Stomach smooth muscle (tissue), 2 donors: ENCODE measurements around the gene TRIM14.

ENCODE experiments used
- H3K27ac ChIP-seq: one replicate; pipeline ENCODE4 v1.7.0; 2013; ENCODE audit warnings: mild to moderate bottlenecking, low read length, inconsistent platforms
- H3K27me3 ChIP-seq, 2 donors: one replicate each; pipeline ENCODE4 v1.7.0; 2013; ENCODE audit warnings: low read length in 2 of 2; ENCODE audit not compliant: insufficient read depth in 2 of 2, control insufficient read depth in 1 of 2
- H3K36me3 ChIP-seq, 2 donors: one replicate each; pipeline ENCODE4 v1.7.0; 2013; ENCODE audit warnings: low read length in 2 of 2; ENCODE audit not compliant: control insufficient read depth in 2 of 2, insufficient read depth in 2 of 2
- H3K4me1 ChIP-seq: one replicate; pipeline ENCODE4 v1.7.0; 2013; ENCODE audit warnings: low read length; ENCODE audit not compliant: control insufficient read depth, insufficient read depth
- H3K4me3 ChIP-seq, 2 donors: one replicate each; pipeline ENCODE4 v1.7.0; 2013; ENCODE audit warnings: low read length in 2 of 2
- H3K9ac ChIP-seq, 2 donors: one replicate each; pipeline ENCODE4 v1.7.0; 2013; ENCODE audit warnings: low read length in 2 of 2, mild to moderate bottlenecking in 1 of 2
- H3K9me3 ChIP-seq, 2 donors: one replicate each; pipeline ENCODE4 v1.7.0; 2013; ENCODE audit warnings: low read length in 2 of 2; ENCODE audit not compliant: control insufficient read depth in 2 of 2
- donor health status: healthy.
- donor health status: Pancreatic carcinoma.

TRIM14 gene

GRCh38 chr9:98152526-98152925 is 33.5 kb upstream of the TRIM14 start:
- Histone ChIP-seq H3K36me3 (no peaks in the 10 kb centered on the region), H3K27ac (no peak overlapping the region), H3K27me3 (no peaks in the 10 kb centered on the region), H3K9me3 (peaks cover 0 to 2% of the 10 kb centered on the region in 2 donors), H3K4me3 (no peak overlapping the region), H3K4me1 (no peaks in the 10 kb centered on the region), H3K9ac (no peak overlapping the region)

- H3K27me3 ChIP-seq = no peaks in the 10 kb centered on the region
Measured at GRCh38 chr9:98150721-98151120, 31.7 kb upstream of the TRIM14 start.

GRCh38 chr9:98150164-98150563 is 31.1 kb upstream of the TRIM14 start:
- H3K4me3 ChIP-seq = no peak overlapping the region
- H3K36me3 ChIP-seq = no peaks in the 10 kb centered on the region
- no peaks in the 10 kb centered on the region for H3K27me3 ChIP-seq
- H3K9ac ChIP-seq = no peak overlapping the region
- no peak overlapping the region for H3K27ac ChIP-seq
- H3K9me3 ChIP-seq = peaks cover 0 to 2% of the 10 kb centered on the region in 2 donors
- H3K4me1 ChIP-seq = no peaks in the 10 kb centered on the region

More at GRCh38 chr9:98150721-98151120, 31.7 kb upstream of the TRIM14 start:
- Histone ChIP-seq H3K36me3 (no peaks in the 10 kb centered on the region), H3K27ac (no peak overlapping the region), H3K9me3 (peaks cover 0 to 2% of the 10 kb centered on the region in 2 donors), H3K4me1 (no peaks in the 10 kb centered on the region), H3K9ac (no peak overlapping the region), H3K4me3 (no peak overlapping the region)

GRCh38 chr9:98149422-98149821 is 30.4 kb upstream of the TRIM14 start:
- H3K4me1 ChIP-seq = no peaks in the 10 kb centered on the region
- H3K4me3 ChIP-seq = no peak overlapping the region
- no peaks in the 10 kb centered on the region for H3K27me3 ChIP-seq
- no peak overlapping the region for H3K27ac ChIP-seq
- peaks cover 0 to 2% of the 10 kb centered on the region in 2 donors for H3K9me3 ChIP-seq
- H3K36me3 ChIP-seq = no peaks in the 10 kb centered on the region
- no peak overlapping the region for H3K9ac ChIP-seq

- Histone ChIP-seq H3K9me3 (peaks cover 0 to 2% of the 10 kb centered on the region in 2 donors), H3K9ac (no peak overlapping the region), H3K4me3 (no peak overlapping the region), H3K27ac (no peak overlapping the region), H3K36me3 (no peaks in the 10 kb centered on the region), H3K27me3 (no peaks in the 10 kb centered on the region), H3K4me1 (no peaks in the 10 kb centered on the region)
Measured at GRCh38 chr9:98148486-98148885, 29.5 kb upstream of the TRIM14 start.

GRCh38 chr9:98147582-98147981 is 28.6 kb upstream of the TRIM14 start:
- no peaks in the 10 kb centered on the region for H3K27me3 ChIP-seq
- no peak overlapping the region for H3K27ac ChIP-seq
- peaks cover 0 to 2% of the 10 kb centered on the region in 2 donors for H3K9me3 ChIP-seq
- H3K4me3 ChIP-seq = no peak overlapping the region
- no peaks in the 10 kb centered on the region for H3K4me1 ChIP-seq
- H3K36me3 ChIP-seq = no peaks in the 10 kb centered on the region
- H3K9ac ChIP-seq = no peak overlapping the region

- H3K27me3 ChIP-seq = no peaks in the 10 kb centered on the region
- H3K36me3 ChIP-seq = no peaks in the 10 kb centered on the region
- no peak overlapping the region for H3K27ac ChIP-seq
- H3K9ac ChIP-seq = no peak overlapping the region
- H3K9me3 ChIP-seq = peaks cover 0 to 2% of the 10 kb centered on the region in 2 donors
- no peak overlapping the region for H3K4me3 ChIP-seq
- H3K4me1 ChIP-seq = no peaks in the 10 kb centered on the region
Measured at GRCh38 chr9:98146101-98146991, 27.3 kb upstream of the TRIM14 start.

GRCh38 chr9:98144631-98145030 is 25.6 kb upstream of the TRIM14 start:
- H3K9me3 ChIP-seq = no peaks in the 10 kb centered on the region
- H3K4me3 ChIP-seq = no peak overlapping the region
- H3K4me1 ChIP-seq = no peaks in the 10 kb centered on the region
- H3K36me3 ChIP-seq = no peaks in the 10 kb centered on the region
- no peak overlapping the region for H3K27ac ChIP-seq
- no peaks in the 10 kb centered on the region for H3K27me3 ChIP-seq
- H3K9ac ChIP-seq = no peak overlapping the region

GRCh38 chr9:98144076-98144475 is 25.1 kb upstream of the TRIM14 start:
- no peaks in the 10 kb centered on the region for H3K4me1 ChIP-seq
- H3K9ac ChIP-seq = no peak overlapping the region
- no peaks in the 10 kb centered on the region for H3K36me3 ChIP-seq
- no peak overlapping the region for H3K4me3 ChIP-seq
- no peaks in the 10 kb centered on the region for H3K9me3 ChIP-seq
- H3K27me3 ChIP-seq = no peaks in the 10 kb centered on the region
- no peak overlapping the region for H3K27ac ChIP-seq

- Histone ChIP-seq H3K9ac (no peak overlapping the region), H3K4me1 (no peaks in the 10 kb centered on the region), H3K27ac (no peak overlapping the region)
Measured at GRCh38 chr9:98142925-98143481, 24.0 kb upstream of the TRIM14 start.

More at GRCh38 chr9:98142925-98143481, 24.0 kb upstream of the TRIM14 start:
- Histone ChIP-seq H3K4me3 (no peak overlapping the region), H3K36me3 (no peaks in the 10 kb centered on the region), H3K9me3 (no peaks in the 10 kb centered on the region), H3K27me3 (no peaks in the 10 kb centered on the region)
